Lower lobe of right lung (tissue), 2 donors: ENCODE data around the gene ST3GAL5. TPM values are rescaled to one million over a fixed set of nuclear protein-coding genes. Genes with fewer than 3 reads are reported as not detected.

Experiments
- ATAC-seq, 2 donors: fragments of 200-7000 bp; cut with Tn5 transposase; one replicate each; pipeline ENCODE4 v1.9.1; 2020 to 2022; ENCODE audit warnings: mild to moderate bottlenecking in 2 of 2, moderate library complexity in 2 of 2
- DNase-seq: peaks from one replicate; pipeline ENCODE4 v3.0.0-alpha.2; 2020
- H3K27ac ChIP-seq: fragments of 200-600 bp; one replicate; pipeline ENCODE4 v1.8.0; 2022
- H3K27me3 ChIP-seq: fragments of 200-600 bp; one replicate; pipeline ENCODE4 v1.8.0; 2022; ENCODE audit warnings: low read depth
- H3K36me3 ChIP-seq: fragments of 200-600 bp; one replicate; pipeline ENCODE4 v1.8.0; 2022; ENCODE audit warnings: mild to moderate bottlenecking
- H3K4me1 ChIP-seq: fragments of 200-600 bp; one replicate; pipeline ENCODE4 v1.8.0; 2022
- H3K4me3 ChIP-seq: fragments of 200-600 bp; one replicate; pipeline ENCODE4 v1.8.0; 2022; ENCODE audit warnings: mild to moderate bottlenecking
- H3K9me3 ChIP-seq: fragments of 200-600 bp; one replicate; pipeline ENCODE4 v1.8.0; 2022
- CTCF ChIP-seq: fragments of 200-600 bp; IDR thresholded peaks from one replicate; pipeline ENCODE4 v1.8.0; 2022; ENCODE audit warnings: antibody characterized with exemption, mild to moderate bottlenecking
- intact Hi-C: fragments of 100-400 bp; cut with DNase I; formaldehyde crosslinking; loops from one replicate; pipeline ENCODE4 v1.11.0; 2022
- total RNA-seq: library from RNA; stranded (reverse); fragmentation: NEBNext Ultra II Directional; extraction: Animal tissue kit (Norgen Biotek cat#: 25700); gene quantifications from one replicate; pipeline ENCODE4 v1.2.1, GENCODE V29; 2021
- donor health status: DM: no; HTN: yes; CAD: no; lungs with severe emphysema.

ST3GAL5 gene
- total RNA-seq, 1 donor from 2014 or later: 72.4 TPM

GRCh38 chr2:85893428-85894258 is 4.9 kb upstream of the ST3GAL5 start:
- no peaks in the 10 kb centered on the region for H3K27me3 ChIP-seq
- no peak for TF ChIP-seq CTCF
- H3K4me3 ChIP-seq: no peak overlapping the region
- H3K36me3 ChIP-seq: no peaks in the 10 kb centered on the region
- H3K9me3 ChIP-seq: no peaks in the 10 kb centered on the region
- no peak for ATAC-seq
- no peak overlapping the region for H3K27ac ChIP-seq
- peaks cover 39% of the 10 kb centered on the region for H3K4me1 ChIP-seq
- intact Hi-C loops: no loop called here
- DNase-seq: no peak

DNA sequence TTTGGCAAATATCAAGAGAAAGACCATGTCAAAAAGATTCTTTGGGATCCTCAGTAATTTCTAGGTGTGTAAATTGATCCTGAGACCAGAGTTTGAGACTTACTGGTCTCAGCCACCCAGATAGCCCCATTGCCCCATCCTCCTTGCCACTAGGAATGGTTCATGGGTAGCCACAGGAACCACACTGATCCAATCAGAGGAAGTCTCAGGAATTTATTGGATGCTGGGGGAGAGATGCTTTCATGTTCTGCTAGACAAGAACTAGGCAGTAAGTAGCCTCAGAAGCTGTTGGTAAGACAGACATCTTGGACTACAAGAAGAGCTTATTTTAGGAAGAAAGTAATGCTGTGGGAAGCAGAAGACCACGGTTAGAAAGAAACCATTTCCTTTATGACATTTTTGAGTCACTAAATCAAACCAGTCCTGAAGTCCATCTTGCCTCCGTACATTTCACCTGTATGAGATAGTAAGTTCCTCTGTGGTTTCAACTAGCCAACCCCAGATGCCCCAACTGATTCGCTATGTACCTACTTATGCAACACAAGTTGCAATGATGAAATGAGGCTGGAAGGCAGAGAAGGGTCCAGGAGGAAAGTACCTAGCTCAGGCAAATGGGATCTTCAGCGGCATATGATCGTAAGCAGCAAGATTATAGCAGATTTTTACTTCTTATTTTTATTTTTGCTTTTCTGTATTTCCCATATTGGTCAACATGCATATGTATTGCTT is 3.6 kb upstream of the ST3GAL5 start:
- DNase-seq: no peak
- Histone ChIP-seq H3K4me1 (peaks cover 41% of the 10 kb centered on the region), H3K27ac (no peak overlapping the region), H3K9me3 (no peaks in the 10 kb centered on the region), H3K27me3 (no peaks in the 10 kb centered on the region), H3K4me3 (no peak overlapping the region), H3K36me3 (no peaks in the 10 kb centered on the region)
- intact Hi-C loops: no loop called here
- ATAC-seq: no peak
- TF ChIP-seq CTCF: no peak

DNA sequence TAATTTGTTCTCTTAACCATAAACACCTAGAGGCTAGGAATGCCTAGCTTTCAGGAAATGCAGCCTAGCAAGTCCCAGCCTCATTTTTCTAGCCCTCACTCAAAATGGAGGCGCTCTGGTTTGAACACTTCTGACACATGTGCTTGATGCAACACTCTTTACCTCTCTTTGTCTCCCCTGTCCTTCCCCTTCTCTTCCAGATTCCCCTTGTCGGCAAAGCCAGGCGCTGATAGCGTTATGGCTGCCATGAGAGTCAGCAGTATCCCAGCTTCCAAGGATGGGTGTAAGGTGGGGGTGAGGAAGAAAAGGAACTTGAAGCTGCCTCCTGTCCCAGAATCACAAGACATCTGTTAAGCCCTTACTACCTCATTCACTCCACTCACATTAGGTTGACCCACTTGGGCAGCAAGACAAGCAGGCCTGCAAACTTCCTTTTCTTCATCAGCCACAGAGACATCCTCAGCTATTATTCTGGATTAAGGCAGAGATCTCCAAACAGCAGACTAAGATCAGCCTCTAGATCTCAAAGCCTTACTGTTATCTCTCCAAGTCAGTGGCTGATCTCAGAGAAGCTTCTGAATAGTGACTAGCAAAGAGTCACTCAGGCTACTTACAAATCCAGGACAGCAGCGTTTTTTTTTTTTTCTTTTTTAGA is 1.9 kb upstream of the ST3GAL5 start:
- peak overlapping the region; percentile 86 for H3K4me3 ChIP-seq
- no peaks in the 10 kb centered on the region for H3K27me3 ChIP-seq
- intact Hi-C loops: no loop called here
- peak overlapping the region; percentile 83 for H3K27ac ChIP-seq
- DNase-seq (no peak), ATAC-seq (no peak)
- no peaks in the 10 kb centered on the region for H3K9me3 ChIP-seq
- no peak for TF ChIP-seq CTCF
- H3K36me3 ChIP-seq: no peaks in the 10 kb centered on the region
- H3K4me1 ChIP-seq: peaks cover 58% of the 10 kb centered on the region

DNA sequence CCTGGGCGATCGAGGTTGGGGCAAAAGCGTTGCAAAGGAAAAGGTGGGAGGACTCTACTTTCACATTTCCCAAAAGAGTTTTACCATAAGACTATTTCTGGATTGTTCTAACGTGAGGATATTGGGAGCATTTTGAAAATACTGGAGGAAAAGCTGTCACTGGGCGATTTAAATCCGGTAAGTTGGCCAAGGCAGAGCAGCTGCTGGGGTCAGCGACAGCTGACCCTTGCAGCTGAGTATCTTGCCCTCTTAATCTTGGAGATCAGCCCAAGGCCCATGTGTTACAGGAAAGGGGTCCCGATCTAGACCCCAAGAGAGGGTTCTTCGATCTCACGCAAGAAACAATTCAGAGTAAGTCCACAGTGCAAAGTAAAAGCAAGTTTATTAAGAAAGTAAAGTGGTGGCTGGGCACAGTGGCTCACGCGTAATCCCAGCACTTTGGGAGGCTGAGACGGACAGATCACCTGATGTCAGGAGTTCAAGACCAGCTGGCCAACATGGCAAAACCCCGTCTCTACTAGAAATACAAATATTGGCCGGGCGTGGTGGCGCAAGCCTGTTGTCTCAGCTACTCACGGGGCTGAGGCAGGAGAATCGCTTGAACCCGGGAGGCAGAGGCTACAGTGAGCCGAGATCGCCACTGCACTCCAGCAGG is 964 bp upstream of the ST3GAL5 start:
- TF ChIP-seq CTCF: no peak
- intact Hi-C loops: no loop called here
- DNase-seq: peak; percentile 69
- no peak for ATAC-seq
- no peaks in the 10 kb centered on the region for H3K36me3 ChIP-seq
- peaks cover 66% of the 10 kb centered on the region for H3K4me1 ChIP-seq
- H3K4me3 ChIP-seq: peak overlapping the region; percentile 86
- H3K9me3 ChIP-seq: no peaks in the 10 kb centered on the region
- H3K27ac ChIP-seq: peak overlapping the region; percentile 83
- no peaks in the 10 kb centered on the region for H3K27me3 ChIP-seq

- H3K27me3 ChIP-seq: no peaks in the 10 kb centered on the region
- ATAC-seq (no peak), DNase-seq (peak; percentile 57)
- H3K4me3 ChIP-seq: peak overlapping the region; percentile 86
- intact Hi-C loops: no loop called here
- peak overlapping the region; percentile 83 for H3K27ac ChIP-seq
- peaks cover 72% of the 10 kb centered on the region for H3K4me1 ChIP-seq
- no peak for TF ChIP-seq CTCF
- no peaks in the 10 kb centered on the region for H3K9me3 ChIP-seq
- H3K36me3 ChIP-seq: no peaks in the 10 kb centered on the region
Measured at GRCh38 chr2:85888020-85888683, 638 bp downstream of the ST3GAL5 start.
